HCT116 (cell line): ENCODE results near the gene NGEF. TPM values are rescaled to one million over a fixed set of nuclear protein-coding genes. Genes with fewer than 3 reads are reported as not detected.
A peak's percentile ranks its signal among the peaks of the same experiment; 100 is the strongest.

Experiments
- ATAC-seq: fragments of 200-7000 bp; cut with Tn5 transposase; 2 replicates; pipeline ENCODE4 v1.9.1; 2020; ENCODE audit warnings: mild to moderate bottlenecking, moderate library complexity
- BruUV-seq: library from RNA; stranded (reverse); fragments of 400-500 nt; replicated peaks from 2 replicates; lab custom pipeline; 2021; lab: Mats Ljungman, UMichigan
- CTCF ChIA-PET: fragments of 300-600 bp; sonication (Branson Sonifier 250); formaldehyde crosslinking; loops from one replicate; lab custom pipeline; 2021; ENCODE audit warnings: antibody characterized with exemption; lab: Charles Lee
- POLR2A ChIA-PET: fragments of 300-600, 350-600 bp; sonication (Branson Sonifier 250); formaldehyde crosslinking; loops from one replicate; lab custom pipeline; 2021; ENCODE audit warnings: antibody characterized with exemption; lab: Charles Lee
- RAD21 ChIA-PET, 2 experiments: fragments of 300-600 bp; sonication (Branson Sonifier 250); formaldehyde crosslinking; loops; one replicate each; lab custom pipeline; 2023; ENCODE audit warnings: low total read pairs in 2 of 2; ENCODE audit not compliant: uncharacterized antibody in 2 of 2, unreplicated experiment in 2 of 2, low non-redundant PET in 1 of 2; lab: Charles Lee
- DNase-seq: peaks from one replicate; pipeline ENCODE4 v3.0.0-alpha.2; 2010; ENCODE audit warnings: low read depth, low spot score
- H2AFZ ChIP-seq: fragments of 200-600 bp; shearing (Covaris generic), sonication (generic); 2 replicates; pipeline ENCODE4 v1.6.1; 2017; ENCODE audit warnings: low read depth, mixed run types, mixed read lengths, antibody characterized with exemption, low read length; ENCODE audit not compliant: poor library complexity, severe bottlenecking
- H3K27ac ChIP-seq: 2 replicates; pipeline ENCODE4 v1.5.1; 2012; ENCODE audit warnings: low read depth, low read length
- H3K27me3 ChIP-seq: fragments of 200-600 bp; sonication (generic); 2 replicates; pipeline ENCODE4 v1.6.1; 2016; ENCODE audit warnings: mixed run types, low read length, mixed read lengths; ENCODE audit not compliant: insufficient read depth
- H3K36me3 ChIP-seq, 2 experiments: fragments of 200-500 bp in 1 of 2; fragments of 200-600 bp in 1 of 2; sonication (Bioruptor generic) in 1 of 2; sonication (generic) in 1 of 2; 2 replicates each; pipeline versions ENCODE4 v1.5.1 to v1.6.1; 2014 to 2016; ENCODE audit warnings: low read length in 2 of 2, inconsistent platforms in 1 of 2, mixed read lengths in 1 of 2, mixed run types in 1 of 2; ENCODE audit not compliant: insufficient read depth in 2 of 2, control insufficient read depth in 1 of 2
- H3K4me1 ChIP-seq, 2 experiments: fragments of 200-600 bp in 1 of 2; sonication (generic) in 1 of 2; 2 replicates each; pipeline versions ENCODE4 v1.5.1 to v1.6.1; 2012 to 2017; ENCODE audit warnings: low read length in 2 of 2, inconsistent platforms in 1 of 2, mild to moderate bottlenecking in 1 of 2, mixed read lengths in 1 of 2, mixed run types in 1 of 2, moderate library complexity in 1 of 2; ENCODE audit not compliant: insufficient read depth in 2 of 2, control insufficient read depth in 1 of 2
- H3K4me2 ChIP-seq: fragments of 200-600 bp; sonication (generic); 2 replicates; pipeline ENCODE4 v1.6.1; 2017; ENCODE audit warnings: mixed run types, low read length, mixed read lengths
- H3K4me3 ChIP-seq, 2 experiments: fragments of 200-600 bp in 1 of 2; sonication (generic) in 1 of 2; replicated peaks in 1 of 2; 2 replicates each; pipeline ENCODE4 v1.5.1; 2011 to 2016; ENCODE audit warnings: low read length in 2 of 2, control low read depth in 1 of 2, low read depth in 1 of 2, mild to moderate bottlenecking in 1 of 2, mixed read lengths in 1 of 2, mixed run types in 1 of 2
- H3K79me2 ChIP-seq: fragments of 200-600 bp; sonication (generic); 2 replicates; pipeline ENCODE4 v1.6.1; 2017; ENCODE audit warnings: mild to moderate bottlenecking, mixed run types, low read length, moderate library complexity, mixed read lengths; ENCODE audit not compliant: insufficient read depth
- H3K9ac ChIP-seq: fragments of 200-600 bp; sonication (generic); 2 replicates; pipeline ENCODE4 v1.6.1; 2016; ENCODE audit warnings: low read length, mixed read lengths
- H3K9me2 ChIP-seq: fragments of 200-600 bp; sonication (generic), shearing (Covaris generic); 2 replicates; pipeline ENCODE4 v1.6.1; 2017; ENCODE audit warnings: mixed run types, mild to moderate bottlenecking, moderate library complexity; ENCODE audit not compliant: insufficient read depth
- H3K9me3 ChIP-seq, 2 experiments: fragments of 200-500 bp in 1 of 2; fragments of 200-600 bp in 1 of 2; sonication (Bioruptor generic) in 1 of 2; sonication (generic) in 1 of 2; 2 replicates each; pipeline ENCODE4 v1.6.1; 2014 to 2017; ENCODE audit warnings: low read length in 2 of 2, mixed read lengths in 2 of 2, inconsistent platforms in 1 of 2, low read depth in 1 of 2, mild to moderate bottlenecking in 1 of 2, mixed run types in 1 of 2, moderate library complexity in 1 of 2; ENCODE audit not compliant: control insufficient read depth in 1 of 2, insufficient read depth in 1 of 2
- H4K20me1 ChIP-seq: fragments of 200-600 bp; sonication (generic), shearing (Covaris generic); 2 replicates; pipeline ENCODE4 v1.6.1; 2017; ENCODE audit warnings: mixed run types, mild to moderate bottlenecking, moderate library complexity; ENCODE audit not compliant: insufficient read depth
- CBX3 ChIP-seq: IDR thresholded peaks from 2 replicates; pipeline ENCODE4 v1.6.1; 2012; ENCODE audit warnings: low read depth
- CEBPB ChIP-seq: IDR thresholded peaks from 2 replicates; pipeline ENCODE4 v1.6.1; 2012; ENCODE audit warnings: low read depth
- CTCF ChIP-seq, 3 experiments: fragments of 200-600 bp in 1 of 3; sonication (generic) in 1 of 3; IDR thresholded peaks in 2 of 3; conservative IDR thresholded peaks in 1 of 3; 2 replicates each; pipeline ENCODE4 v1.5.1; 2012 to 2017; ENCODE audit warnings: low read depth in 2 of 3, low read length in 2 of 3, antibody characterized with exemption in 1 of 3, borderline replicate concordance in 1 of 3, control low read depth in 1 of 3, mild to moderate bottlenecking in 1 of 3, mixed read lengths in 1 of 3, mixed run types in 1 of 3, moderate library complexity in 1 of 3; ENCODE audit not compliant: insufficient read depth in 1 of 3
- EGR1 ChIP-seq: IDR thresholded peaks from 2 replicates; pipeline ENCODE4 v1.6.1; 2012; ENCODE audit warnings: low read depth
- EZH2 ChIP-seq: fragments of 200-600 bp; sonication (generic); IDR thresholded peaks from 2 replicates; pipeline ENCODE4 v1.6.1; 2017; ENCODE audit warnings: antibody characterized with exemption, mixed run types
- EZH2phosphoT487 ChIP-seq: fragments of 200-600 bp; IDR thresholded peaks from 2 replicates; pipeline ENCODE4 v1.6.1; 2018; ENCODE audit warnings: antibody characterized with exemption, borderline replicate concordance
- FOSL1 ChIP-seq: IDR thresholded peaks from 2 replicates; pipeline ENCODE4 v1.6.1; 2012; ENCODE audit warnings: low read depth
- JUND ChIP-seq: IDR thresholded peaks from 2 replicates; pipeline ENCODE4 v1.6.1; 2012
- MAX ChIP-seq: IDR thresholded peaks from 2 replicates; pipeline ENCODE4 v1.6.1; 2012
- POLR2AphosphoS5 ChIP-seq: IDR thresholded peaks from 2 replicates; pipeline ENCODE4 v1.6.1; 2011; ENCODE audit warnings: mild to moderate bottlenecking, low read depth, low read length, moderate library complexity
- RAD21 ChIP-seq: IDR thresholded peaks from 2 replicates; pipeline ENCODE4 v1.6.1; 2012; ENCODE audit warnings: low read depth, mild to moderate bottlenecking
- SIN3A ChIP-seq: IDR thresholded peaks from 2 replicates; pipeline ENCODE4 v1.6.1; 2012; ENCODE audit warnings: low read depth
- SP1 ChIP-seq: IDR thresholded peaks from 2 replicates; pipeline ENCODE4 v1.6.1; 2012; ENCODE audit warnings: low read depth
- TCF7L2 ChIP-seq: IDR thresholded peaks from 2 replicates; pipeline ENCODE4 v1.7.0; 2011; ENCODE audit warnings: borderline replicate concordance, inconsistent platforms; ENCODE audit not compliant: insufficient read depth, insufficient read length; ENCODE audit errors: extremely low read depth
- ZBTB33 ChIP-seq: IDR thresholded peaks from 2 replicates; pipeline ENCODE4 v1.6.1; 2011; ENCODE audit warnings: mild to moderate bottlenecking, low read length, moderate library complexity; ENCODE audit not compliant: insufficient replicate concordance; ENCODE audit errors: extremely low read depth
- ZNF274 ChIP-seq: fragments of 200-500 bp; sonication (Bioruptor generic); IDR thresholded peaks from 2 replicates; pipeline ENCODE4 v1.6.1; 2014; ENCODE audit warnings: mild to moderate bottlenecking, low read depth, low read length, inconsistent platforms
- intact Hi-C: fragments of 100-400 bp; cut with micrococcal nuclease; formaldehyde crosslinking; loops from 2 replicates; pipeline ENCODE4 v1.10.0; 2022
- total RNA-seq: library from RNA; stranded (reverse); gene quantifications from one replicate; pipeline ENCODE4 v1.2.1, GENCODE V29; 2021; ENCODE audit not compliant: unreplicated experiment
- TF ChIP-seq, protein P1 (sequence below): IDR thresholded peaks from 2 replicates; pipeline ENCODE4 v1.6.1; 2012; ENCODE audit warnings: low read depth

Gene NGEF
- total RNA-seq, 1 experiment from 2014 or later, result 12.6 TPM

- POLR2A ChIA-PET, result interaction anchor here (1.0 to 2.0 kb wide), 2 partner anchors 393 to 397 kb away, joined by 4 to 5 read pairs; partner anchors contain the start of gene ATG16L1
- TF ChIP-seq POLR2AphosphoS5 (peak; percentile 48), RAD21 (peak; percentile 28; the same call in 1 of the 2 replicates), FOSL1 (peak; percentile 83), CEBPB (peak; percentile 64; the same call in 1 of the 2 replicates), SP1 (peak; percentile 83), ZNF274 (no peak), TCF7L2 (peak; percentile 30), MAX (peak; percentile 61), JUND (peak; percentile 84), SIN3A (no peak), ZBTB33 (no peak), CTCF (IDR thresholded peaks at IDR 0.05 in 2 of 3, conservative IDR thresholded peaks at IDR 0.05 in 1 of 3; ENCODE audit: borderline replicate concordance in 1 of 3, insufficient read depth in 1 of 3, low read depth in 2 of 3, low read length in 2 of 3) (no peak), EZH2 (no peak), CBX3 (no peak), EGR1 (peak; percentile 99), EZH2phosphoT487 (no peak)
- TF ChIP-seq, protein P1, sequence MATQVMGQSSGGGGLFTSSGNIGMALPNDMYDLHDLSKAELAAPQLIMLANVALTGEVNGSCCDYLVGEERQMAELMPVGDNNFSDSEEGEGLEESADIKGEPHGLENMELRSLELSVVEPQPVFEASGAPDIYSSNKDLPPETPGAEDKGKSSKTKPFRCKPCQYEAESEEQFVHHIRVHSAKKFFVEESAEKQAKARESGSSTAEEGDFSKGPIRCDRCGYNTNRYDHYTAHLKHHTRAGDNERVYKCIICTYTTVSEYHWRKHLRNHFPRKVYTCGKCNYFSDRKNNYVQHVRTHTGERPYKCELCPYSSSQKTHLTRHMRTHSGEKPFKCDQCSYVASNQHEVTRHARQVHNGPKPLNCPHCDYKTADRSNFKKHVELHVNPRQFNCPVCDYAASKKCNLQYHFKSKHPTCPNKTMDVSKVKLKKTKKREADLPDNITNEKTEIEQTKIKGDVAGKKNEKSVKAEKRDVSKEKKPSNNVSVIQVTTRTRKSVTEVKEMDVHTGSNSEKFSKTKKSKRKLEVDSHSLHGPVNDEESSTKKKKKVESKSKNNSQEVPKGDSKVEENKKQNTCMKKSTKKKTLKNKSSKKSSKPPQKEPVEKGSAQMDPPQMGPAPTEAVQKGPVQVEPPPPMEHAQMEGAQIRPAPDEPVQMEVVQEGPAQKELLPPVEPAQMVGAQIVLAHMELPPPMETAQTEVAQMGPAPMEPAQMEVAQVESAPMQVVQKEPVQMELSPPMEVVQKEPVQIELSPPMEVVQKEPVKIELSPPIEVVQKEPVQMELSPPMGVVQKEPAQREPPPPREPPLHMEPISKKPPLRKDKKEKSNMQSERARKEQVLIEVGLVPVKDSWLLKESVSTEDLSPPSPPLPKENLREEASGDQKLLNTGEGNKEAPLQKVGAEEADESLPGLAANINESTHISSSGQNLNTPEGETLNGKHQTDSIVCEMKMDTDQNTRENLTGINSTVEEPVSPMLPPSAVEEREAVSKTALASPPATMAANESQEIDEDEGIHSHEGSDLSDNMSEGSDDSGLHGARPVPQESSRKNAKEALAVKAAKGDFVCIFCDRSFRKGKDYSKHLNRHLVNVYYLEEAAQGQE, result no peak
- TF ChIP-seq, all 23 proteins: peak for 9
- intact Hi-C loops, result loop anchor here (5.0 kb wide), 1 partner anchor 128 kb away; no protein-coding TSS in a partner anchor
- H3K4me1 ChIP-seq, result peaks cover 54 to 64% of the 10 kb centered on the region in 2 experiments
- peak; percentile 58 for ATAC-seq
- ChIA-PET CTCF (interaction anchor here (0.6 to 2.9 kb wide), 9 partner anchors 12 to 391 kb away, joined by 3 to 32 read pairs (median 4); partner anchors contain the start of gene SNORC), RAD21 (interaction anchor here (1.7 to 1.8 kb wide), 2 partner anchors 127 to 174 kb away, joined by 6 to 7 read pairs; no protein-coding TSS in a partner anchor)
- H3K79me2 ChIP-seq, result no peaks in the 10 kb centered on the region
- no peaks in the 10 kb centered on the region for H3K27me3 ChIP-seq
- H3K27ac ChIP-seq, result peak overlapping the region; percentile 72; the same call in 1 of the 2 replicates
- no peaks in the 10 kb centered on the region for H3K9me3 ChIP-seq
- DNase-seq, result peak; percentile 78
- H4K20me1 ChIP-seq, result no peaks in the 10 kb centered on the region
- peak overlapping the region; percentile 75 for H3K4me2 ChIP-seq
- H3K4me3 ChIP-seq, result peak overlapping the region in 1 of 2 experiments; percentile 41; a peak in 2 of 4 replicates
- H2AFZ ChIP-seq, result no peak overlapping the region
- H3K9ac ChIP-seq, result peak overlapping the region; percentile 31; the same call in 1 of the 2 replicates
- H3K36me3 ChIP-seq, result peaks cover 11 to 16% of the 10 kb centered on the region in 2 experiments; a peak in 3 of 4 replicates
- BruUV-seq, result no TSS peak
- H3K9me2 ChIP-seq, result no peaks in the 10 kb centered on the region
Measured at GRCh38 chr2:232854082-232854481, 159.0 kb downstream of the NGEF start.
